GM18508 (cell line): Measurements from ENCODE around the gene SP110.
"Not testable (repeated sequence)": the region's sequence is repeated elsewhere in the genome, so short reads cannot be mapped to it uniquely, and the experiment has no call there.

Experiments
- ATAC-seq: cut with Tn5 transposase; IDR thresholded peaks from one replicate; pipeline ENCODE4 v1.9.1; 2021; ENCODE audit warnings: moderate number of reproducible peaks; ENCODE audit not compliant: insufficient read depth, unreplicated experiment

SP110 gene

GRCh38 chr2:230225486-230225885 lies 5.7 kb upstream of the SP110 start, which contains the start of gene SP140:
Gene SP140, plus strand, starts transcription at chr2:230225736. Its CDS starts 109 bp downstream, at chr2:230225845.
- ATAC-seq = peak; percentile 73

GRCh38 chr2:230224458-230224857 lies 4.7 kb upstream of the SP110 start:
- ATAC-seq = no peak

- ATAC-seq = not testable (repeated sequence)
Observed at GRCh38 chr2:230222829-230223228, 3.0 kb upstream of the SP110 start.

- no peak for ATAC-seq
Observed at GRCh38 chr2:230221493-230221892, 1.7 kb upstream of the SP110 start.

- no peak for ATAC-seq
Observed at GRCh38 chr2:230220347-230220969, 674 bp upstream of the SP110 start.

- ATAC-seq = no peak
Observed at GRCh38 chr2:230218421-230218820, 1.4 kb downstream of the SP110 start.

GRCh38 chr2:230217424-230217823 lies 2.4 kb downstream of the SP110 start:
- ATAC-seq = no peak

GRCh38 chr2:230216489-230216888 lies 3.3 kb downstream of the SP110 start:
- no peak for ATAC-seq

GRCh38 chr2:230209422-230210051 lies 10.2 kb downstream of the SP110 start:
- ATAC-seq = peak; percentile 36

- ATAC-seq = no peak
Observed at GRCh38 chr2:230208576-230208975, 11.2 kb downstream of the SP110 start.

- no peak for ATAC-seq
Observed at GRCh38 chr2:230205721-230206120, 14.1 kb downstream of the SP110 start.

- peak; percentile 45 for ATAC-seq
Observed at GRCh38 chr2:230205034-230205433, 14.8 kb downstream of the SP110 start.

GRCh38 chr2:230203110-230203676 lies 16.6 kb downstream of the SP110 start:
- no peak for ATAC-seq

GRCh38 chr2:230202430-230203109 lies 17.2 kb downstream of the SP110 start:
- no peak for ATAC-seq

GRCh38 chr2:230184727-230185578 lies 34.8 kb downstream of the SP110 start:
- ATAC-seq = no peak

GRCh38 chr2:230181195-230181594 lies 38.6 kb downstream of the SP110 start:
- ATAC-seq = no peak

GRCh38 chr2:230179907-230180306 lies 39.9 kb downstream of the SP110 start:
- ATAC-seq = no peak

GRCh38 chr2:230178546-230179485 lies 41.0 kb downstream of the SP110 start:
- ATAC-seq = no peak

- ATAC-seq = no peak
Observed at GRCh38 chr2:230176996-230177395, 42.8 kb downstream of the SP110 start.
